Liver (tissue), 9 donors: ENCODE results near the gene MED15. TPM values are rescaled to one million over a fixed set of nuclear protein-coding genes. Genes with fewer than 3 reads are reported as not detected.

ENCODE experiments used
- DNase-seq: peaks from one replicate; pipeline ENCODE4 v3.0.0-alpha.2; 2017; ENCODE audit warnings: low spot score
- H3K27ac ChIP-seq, 2 donors: one replicate each; pipeline ENCODE4 v1.7.0; 2013; ENCODE audit warnings: inconsistent platforms in 2 of 2, low read length in 2 of 2, control low read depth in 1 of 2, low read depth in 1 of 2, mild to moderate bottlenecking in 1 of 2
- H3K27me3 ChIP-seq, 4 donors: one replicate each; pipeline versions ENCODE4 v1.6.1 to v1.7.0; 2013; ENCODE audit warnings: low read length in 3 of 4, inconsistent platforms in 1 of 4, mild to moderate bottlenecking in 1 of 4, moderate library complexity in 1 of 4; ENCODE audit not compliant: control insufficient read depth in 4 of 4, insufficient read depth in 4 of 4
- H3K36me3 ChIP-seq, 4 donors: one replicate each; pipeline versions ENCODE4 v1.6.1 to v1.7.0; 2013; ENCODE audit warnings: low read length in 3 of 4, mild to moderate bottlenecking in 3 of 4, low read depth in 1 of 4, moderate library complexity in 1 of 4; ENCODE audit not compliant: control insufficient read depth in 4 of 4, insufficient read depth in 3 of 4
- H3K4me1 ChIP-seq, 4 donors: one replicate each; pipeline versions ENCODE4 v1.6.1 to v1.7.0; 2013; ENCODE audit warnings: low read length in 3 of 4, mild to moderate bottlenecking in 3 of 4, moderate library complexity in 1 of 4; ENCODE audit not compliant: control insufficient read depth in 4 of 4, insufficient read depth in 4 of 4
- H3K4me3 ChIP-seq, 3 donors: one replicate each; pipeline versions ENCODE4 v1.6.1 to v1.7.0; 2013; ENCODE audit warnings: low read length in 3 of 3, control low read depth in 1 of 3, low read depth in 1 of 3, mild to moderate bottlenecking in 1 of 3
- H3K9ac ChIP-seq, 2 donors: one replicate each; pipeline ENCODE4 v1.7.0; 2013; ENCODE audit warnings: low read length in 2 of 2, mild to moderate bottlenecking in 2 of 2, moderate library complexity in 2 of 2, control low read depth in 1 of 2, low read depth in 1 of 2
- H3K9me3 ChIP-seq, 4 donors: one replicate each; pipeline versions ENCODE4 v1.6.1 to v1.7.0; 2013; ENCODE audit warnings: low read length in 3 of 4; ENCODE audit not compliant: control insufficient read depth in 4 of 4
- ATF3 ChIP-seq: IDR thresholded peaks from 2 replicates; pipeline ENCODE4 v1.6.1; 2016; ENCODE audit warnings: antibody characterized with exemption
- EGR1 ChIP-seq, 2 donors: IDR thresholded peaks; 2 replicates each; pipeline ENCODE4 v1.6.1; 2016 to 2018; ENCODE audit warnings: antibody characterized with exemption in 2 of 2, low read depth in 2 of 2
- FOXA1 ChIP-seq: IDR thresholded peaks from 2 replicates; pipeline ENCODE4 v1.6.1; 2016; ENCODE audit warnings: antibody characterized with exemption
- FOXA2 ChIP-seq: IDR thresholded peaks from 2 replicates; pipeline ENCODE4 v1.6.1; 2016; ENCODE audit warnings: antibody characterized with exemption
- GABPA ChIP-seq, 2 donors: IDR thresholded peaks in 1 of 2; conservative IDR thresholded peaks in 1 of 2; 2 replicates each; pipeline ENCODE4 v1.6.1; 2016; ENCODE audit warnings: antibody characterized with exemption in 2 of 2, mild to moderate bottlenecking in 1 of 2, moderate library complexity in 1 of 2
- HNF4A ChIP-seq, 2 donors: conservative IDR thresholded peaks; 2 replicates each; pipeline ENCODE4 v1.6.1; 2016; ENCODE audit warnings: antibody characterized with exemption in 2 of 2, mild to moderate bottlenecking in 2 of 2
- HNF4G ChIP-seq: IDR thresholded peaks from 2 replicates; pipeline ENCODE4 v1.6.1; 2016; ENCODE audit warnings: antibody characterized with exemption
- JUND ChIP-seq, 2 donors: IDR thresholded peaks; 2 replicates each; pipeline ENCODE4 v1.6.1; 2016; ENCODE audit warnings: antibody characterized with exemption in 2 of 2
- NR2F2 ChIP-seq: IDR thresholded peaks from 2 replicates; pipeline ENCODE4 v1.6.1; 2016; ENCODE audit warnings: antibody characterized with exemption
- RAD21 ChIP-seq, 2 donors: IDR thresholded peaks; 2 replicates each; pipeline ENCODE4 v1.6.1; 2016; ENCODE audit warnings: antibody characterized with exemption in 2 of 2, mild to moderate bottlenecking in 2 of 2
- REST ChIP-seq: IDR thresholded peaks from 2 replicates; pipeline ENCODE4 v1.6.1; 2016; ENCODE audit warnings: antibody characterized with exemption, mild to moderate bottlenecking
- RXRA ChIP-seq, 2 donors: IDR thresholded peaks; 2 replicates each; pipeline ENCODE4 v1.6.1; 2017 to 2018; ENCODE audit warnings: antibody characterized with exemption in 2 of 2, mild to moderate bottlenecking in 1 of 2
- TAF1 ChIP-seq: conservative IDR thresholded peaks from 2 replicates; pipeline ENCODE4 v1.6.1; 2016; ENCODE audit warnings: antibody characterized with exemption, mild to moderate bottlenecking
- YY1 ChIP-seq: IDR thresholded peaks from 2 replicates; pipeline ENCODE4 v1.6.1; 2016; ENCODE audit warnings: antibody characterized with exemption, mild to moderate bottlenecking
- WGBS: extraction: QIAGEN DNeasy Blood & Tissue Kit; methylation state at CpG from one replicate; pipeline ENCODE4 v1.1.7; 2013; 5-methylcytosine and 5-hydroxymethylcytosine counted together
- polyA plus RNA-seq, 2 donors: library from polyadenylated mRNA; stranded (reverse) in 1 of 2; unstranded in 1 of 2; fragments of 200-250 nt in 1 of 2; fragments of >200 nt in 1 of 2; fragmentation: Nextera tagmentation in 1 of 2; extraction: Ambion mirVana in 1 of 2; gene quantifications; one replicate each; pipeline versions ENCODE4 v1.2.1 to v1.2.3, GENCODE V29; 2013 to 2015
- total RNA-seq, 2 donors: library from RNA; depleted of rRNA; stranded (reverse); fragments of >200 nt; gene quantifications; one replicate each; pipeline ENCODE4 v1.2.3, GENCODE V29; 2014
- TF ChIP-seq, protein P1 (sequence below): fragments of 150-350 bp; IDR thresholded peaks from 2 replicates; pipeline ENCODE4 v1.5.1; 2017; ENCODE audit warnings: improper control_type of control experiment, low read depth, low read length; ENCODE audit not compliant: missing input control
- TF ChIP-seq, protein P2 (sequence below): IDR thresholded peaks from 2 replicates; pipeline ENCODE4 v1.6.1; 2016; ENCODE audit warnings: antibody characterized with exemption
- TF ChIP-seq, protein P3 (sequence below): IDR thresholded peaks from 2 replicates; pipeline ENCODE4 v1.6.1; 2016; ENCODE audit warnings: antibody characterized with exemption
- donor health status: healthy.
- donor health status: healthy.
- donor health status: healthy.
- donor health status: healthy.
- donor health status: healthy.

MED15 gene
- total and polyA plus RNA-seq, 4 donors: 9.7 to 28.0 (median 16.2) TPM

GRCh38 chr22:20459152-20459542, 48.3 kb upstream of the MED15 start:
- TF ChIP-seq, protein P1, sequence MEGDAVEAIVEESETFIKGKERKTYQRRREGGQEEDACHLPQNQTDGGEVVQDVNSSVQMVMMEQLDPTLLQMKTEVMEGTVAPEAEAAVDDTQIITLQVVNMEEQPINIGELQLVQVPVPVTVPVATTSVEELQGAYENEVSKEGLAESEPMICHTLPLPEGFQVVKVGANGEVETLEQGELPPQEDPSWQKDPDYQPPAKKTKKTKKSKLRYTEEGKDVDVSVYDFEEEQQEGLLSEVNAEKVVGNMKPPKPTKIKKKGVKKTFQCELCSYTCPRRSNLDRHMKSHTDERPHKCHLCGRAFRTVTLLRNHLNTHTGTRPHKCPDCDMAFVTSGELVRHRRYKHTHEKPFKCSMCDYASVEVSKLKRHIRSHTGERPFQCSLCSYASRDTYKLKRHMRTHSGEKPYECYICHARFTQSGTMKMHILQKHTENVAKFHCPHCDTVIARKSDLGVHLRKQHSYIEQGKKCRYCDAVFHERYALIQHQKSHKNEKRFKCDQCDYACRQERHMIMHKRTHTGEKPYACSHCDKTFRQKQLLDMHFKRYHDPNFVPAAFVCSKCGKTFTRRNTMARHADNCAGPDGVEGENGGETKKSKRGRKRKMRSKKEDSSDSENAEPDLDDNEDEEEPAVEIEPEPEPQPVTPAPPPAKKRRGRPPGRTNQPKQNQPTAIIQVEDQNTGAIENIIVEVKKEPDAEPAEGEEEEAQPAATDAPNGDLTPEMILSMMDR: no peak
- TF ChIP-seq HNF4G (no peak), FOXA2 (no peak), FOXA1 (no peak), REST (no peak), TAF1 (no peak), RXRA (IDR thresholded peaks at IDR 0.05) (no peak), HNF4A (conservative IDR thresholded peaks at IDR 0.05) (no peak), NR2F2 (no peak), RAD21 (IDR thresholded peaks at IDR 0.05) (no peak), EGR1 (IDR thresholded peaks at IDR 0.05; ENCODE audit: low read depth in 2 of 2) (no peak), JUND (IDR thresholded peaks at IDR 0.05) (no peak), GABPA (IDR thresholded peaks at IDR 0.05 in 1 of 2, conservative IDR thresholded peaks at IDR 0.05 in 1 of 2) (no peak)
- TF ChIP-seq, protein P2, sequence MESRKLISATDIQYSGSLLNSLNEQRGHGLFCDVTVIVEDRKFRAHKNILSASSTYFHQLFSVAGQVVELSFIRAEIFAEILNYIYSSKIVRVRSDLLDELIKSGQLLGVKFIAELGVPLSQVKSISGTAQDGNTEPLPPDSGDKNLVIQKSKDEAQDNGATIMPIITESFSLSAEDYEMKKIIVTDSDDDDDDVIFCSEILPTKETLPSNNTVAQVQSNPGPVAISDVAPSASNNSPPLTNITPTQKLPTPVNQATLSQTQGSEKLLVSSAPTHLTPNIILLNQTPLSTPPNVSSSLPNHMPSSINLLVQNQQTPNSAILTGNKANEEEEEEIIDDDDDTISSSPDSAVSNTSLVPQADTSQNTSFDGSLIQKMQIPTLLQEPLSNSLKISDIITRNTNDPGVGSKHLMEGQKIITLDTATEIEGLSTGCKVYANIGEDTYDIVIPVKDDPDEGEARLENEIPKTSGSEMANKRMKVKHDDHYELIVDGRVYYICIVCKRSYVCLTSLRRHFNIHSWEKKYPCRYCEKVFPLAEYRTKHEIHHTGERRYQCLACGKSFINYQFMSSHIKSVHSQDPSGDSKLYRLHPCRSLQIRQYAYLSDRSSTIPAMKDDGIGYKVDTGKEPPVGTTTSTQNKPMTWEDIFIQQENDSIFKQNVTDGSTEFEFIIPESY: no peak
- TF ChIP-seq, protein P3, sequence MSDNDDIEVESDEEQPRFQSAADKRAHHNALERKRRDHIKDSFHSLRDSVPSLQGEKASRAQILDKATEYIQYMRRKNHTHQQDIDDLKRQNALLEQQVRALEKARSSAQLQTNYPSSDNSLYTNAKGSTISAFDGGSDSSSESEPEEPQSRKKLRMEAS: no peak
- H3K27ac ChIP-seq: no peak overlapping the region
- no peaks in the 10 kb centered on the region for H3K4me1 ChIP-seq
- DNase-seq: no peak
- no peak overlapping the region for H3K9ac ChIP-seq
- H3K4me3 ChIP-seq: no peak overlapping the region
- WGBS: 97% methylated on average over 3 of the region's 3 CpGs
- H3K27me3 ChIP-seq: no peaks in the 10 kb centered on the region
- no peaks in the 10 kb centered on the region for H3K9me3 ChIP-seq
- peaks cover 0 to 15% (median 3%) of the 10 kb centered on the region in 4 donors for H3K36me3 ChIP-seq

DNA sequence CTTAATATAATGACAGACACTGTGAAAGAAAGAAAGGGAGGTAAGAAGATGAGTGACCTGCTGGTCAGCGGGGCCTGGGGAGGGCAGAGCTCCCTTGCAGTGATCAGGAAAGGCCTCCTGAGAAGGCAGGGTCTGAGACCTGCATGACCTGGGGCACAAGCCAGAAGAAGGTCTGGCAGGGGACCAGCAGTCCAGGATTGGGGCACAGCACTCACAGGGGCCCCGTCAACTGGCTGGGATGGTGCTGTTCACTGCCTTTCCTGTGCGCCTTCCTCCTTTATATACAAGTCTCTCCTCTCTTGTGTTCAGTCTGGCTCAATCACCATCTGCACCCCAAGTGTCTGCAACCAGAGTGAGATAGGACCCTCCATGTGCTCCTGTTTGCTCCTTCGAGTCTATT, 47.5 kb upstream of the MED15 start:
- 97% methylated on average over 4 of the region's 4 CpGs for WGBS
- TF ChIP-seq YY1 (no peak), ATF3 (no peak), RAD21 (IDR thresholded peaks at IDR 0.05) (no peak)
- TF ChIP-seq, protein P3: no peak
- no peak for DNase-seq
- peaks cover 0 to 22% (median 3%) of the 10 kb centered on the region in 4 donors for H3K36me3 ChIP-seq
- H3K4me1 ChIP-seq: no peaks in the 10 kb centered on the region
- H3K4me3 ChIP-seq: no peak overlapping the region
- H3K27me3 ChIP-seq: no peaks in the 10 kb centered on the region
- H3K27ac ChIP-seq: no peak overlapping the region
- H3K9me3 ChIP-seq: no peaks in the 10 kb centered on the region
- no peak overlapping the region for H3K9ac ChIP-seq
